NCI-H748 (cell line): ENCODE data around the gene OR2AT4.
"Not testable (repeated sequence)": the region's sequence is repeated elsewhere in the genome, so short reads cannot be mapped to it uniquely, and the experiment has no call there.

Experiments used
- DNase-seq: peaks from one replicate; lab custom pipeline; 2025; ENCODE audit not compliant: unreplicated experiment; lab: John Stamatoyannopoulos, UW

OR2AT4 gene

DNA sequence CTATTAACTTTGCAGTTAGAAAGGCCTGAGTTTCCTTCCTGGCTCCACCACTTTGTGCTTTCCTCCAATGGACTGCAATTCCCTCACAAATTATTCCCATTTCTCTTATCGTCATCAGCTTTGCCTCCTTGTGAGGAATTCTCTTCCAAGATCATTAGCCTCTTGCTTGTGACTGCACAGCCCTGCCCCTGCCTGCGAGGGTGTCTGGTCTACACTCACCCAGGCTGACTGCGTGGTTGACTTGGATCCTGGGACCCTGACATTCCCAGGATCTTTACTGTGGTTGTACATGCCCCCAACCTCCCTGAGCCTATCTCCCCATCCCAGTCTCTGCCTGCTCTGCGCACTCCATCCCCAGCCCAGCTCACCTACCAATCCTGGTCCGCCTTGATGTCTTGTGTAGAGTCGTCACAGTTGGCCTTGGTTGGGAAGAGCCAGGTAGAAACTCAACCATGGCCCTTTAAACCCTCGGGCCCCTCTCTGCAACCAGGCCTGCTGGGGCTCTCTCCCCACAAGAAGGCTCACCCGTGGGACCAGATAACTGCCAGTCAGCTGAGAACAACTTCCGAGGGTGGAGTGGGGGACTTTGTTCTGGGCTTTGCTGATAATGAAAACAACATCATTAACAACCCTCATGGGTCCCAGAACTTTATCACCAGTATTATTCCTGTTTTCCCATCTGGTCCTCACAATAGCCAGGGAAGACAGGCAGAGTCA, at the start of gene OR2AT4:
OR2AT4 (minus strand) TSS at position 421 of the 717 bp plus-strand sequence.
- DNase-seq: no peak

DNA sequence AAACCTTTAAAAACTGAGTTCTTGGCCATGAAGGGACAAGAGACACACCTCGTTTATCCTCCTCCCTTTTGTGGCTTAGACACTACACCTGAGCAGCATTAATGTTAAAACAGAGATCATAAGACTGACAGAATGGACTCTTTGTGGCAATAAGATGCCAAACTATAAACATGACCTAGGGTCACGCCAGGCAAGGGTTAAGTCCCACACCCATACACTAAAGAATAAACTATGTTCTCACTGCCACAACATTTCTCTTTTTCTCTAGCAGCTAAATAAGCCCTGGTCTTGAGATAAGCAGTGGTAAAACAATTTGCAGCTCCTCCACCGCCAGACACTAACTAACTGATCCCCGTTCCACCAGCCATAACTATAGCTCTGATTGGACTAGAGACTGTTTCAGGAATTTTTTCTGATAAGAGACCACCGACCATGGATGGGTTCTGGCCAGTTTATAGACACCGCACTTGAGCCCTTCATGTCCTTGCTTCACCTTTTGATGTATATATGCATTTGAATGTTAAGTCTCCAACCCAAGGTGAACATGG, 49.4 kb upstream of the OR2AT4 start:
- DNase-seq: no peak

DNA sequence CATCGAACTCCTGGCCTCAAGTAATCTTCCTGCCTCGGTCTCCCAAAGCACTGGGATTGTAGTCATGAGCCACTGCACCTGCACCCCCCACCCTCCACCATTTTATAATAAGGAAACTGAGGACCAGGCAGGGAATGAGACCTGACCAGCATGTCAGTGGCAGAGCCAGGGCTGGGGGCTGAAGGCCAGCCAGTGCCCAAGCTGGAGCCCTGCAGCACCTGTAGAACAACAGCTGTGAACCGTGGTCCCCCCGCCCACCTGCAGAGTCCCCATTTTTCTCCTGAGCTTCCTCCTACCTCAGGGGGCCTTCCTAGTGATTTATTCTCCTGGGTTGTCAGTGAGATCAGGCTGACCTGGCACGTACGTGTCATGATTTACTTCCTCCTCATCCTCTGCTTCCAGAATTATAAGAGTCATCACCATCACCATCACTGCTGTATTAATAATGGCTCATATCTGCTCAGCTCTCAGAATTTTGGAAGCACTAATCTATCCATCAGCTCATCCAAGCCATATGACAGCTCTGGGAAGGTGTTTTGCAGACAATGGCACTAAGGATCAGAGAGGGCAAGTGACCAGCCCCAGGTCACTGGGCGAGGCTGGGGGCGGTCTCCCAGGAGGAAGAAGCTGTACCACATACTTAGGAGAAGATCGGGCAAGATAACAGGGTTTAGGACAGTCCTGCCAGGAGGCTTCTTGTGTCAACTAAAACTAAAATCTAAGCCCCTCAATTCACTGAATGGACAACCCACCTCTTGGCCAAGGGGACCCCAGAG, 48.7 kb upstream of the OR2AT4 start:
- DNase-seq: no peak

DNA sequence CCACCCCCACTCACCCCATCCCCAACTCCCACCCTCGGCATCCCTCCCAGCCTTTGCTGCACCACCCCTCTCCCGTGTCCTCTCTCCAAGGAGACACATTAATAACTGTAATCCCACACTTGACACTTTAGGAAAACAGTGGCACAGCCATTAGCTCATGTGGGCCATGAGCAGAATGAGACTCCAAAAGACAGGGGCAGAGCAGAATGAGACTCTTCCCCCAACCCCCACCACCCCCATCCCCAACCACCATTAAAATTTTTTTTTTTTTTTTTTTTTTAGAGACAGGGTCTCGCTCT, 48.0 kb upstream of the OR2AT4 start:
- DNase-seq: no peak

DNA sequence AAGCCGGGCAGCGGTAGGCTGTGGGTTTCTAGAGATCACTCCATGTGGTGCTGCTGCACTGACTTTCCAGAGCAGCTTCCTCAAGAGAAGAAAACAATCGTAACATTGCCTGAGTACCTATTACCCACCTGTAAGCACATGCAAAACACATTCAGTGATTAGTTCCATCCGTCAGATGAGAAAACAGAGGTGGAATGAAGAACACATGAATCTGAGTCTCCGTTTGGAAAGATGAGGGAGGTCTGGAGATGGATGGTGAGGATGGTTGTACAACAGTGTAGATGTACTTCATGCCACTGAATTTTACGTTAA, 46.7 kb upstream of the OR2AT4 start:
- DNase-seq: no peak

DNA sequence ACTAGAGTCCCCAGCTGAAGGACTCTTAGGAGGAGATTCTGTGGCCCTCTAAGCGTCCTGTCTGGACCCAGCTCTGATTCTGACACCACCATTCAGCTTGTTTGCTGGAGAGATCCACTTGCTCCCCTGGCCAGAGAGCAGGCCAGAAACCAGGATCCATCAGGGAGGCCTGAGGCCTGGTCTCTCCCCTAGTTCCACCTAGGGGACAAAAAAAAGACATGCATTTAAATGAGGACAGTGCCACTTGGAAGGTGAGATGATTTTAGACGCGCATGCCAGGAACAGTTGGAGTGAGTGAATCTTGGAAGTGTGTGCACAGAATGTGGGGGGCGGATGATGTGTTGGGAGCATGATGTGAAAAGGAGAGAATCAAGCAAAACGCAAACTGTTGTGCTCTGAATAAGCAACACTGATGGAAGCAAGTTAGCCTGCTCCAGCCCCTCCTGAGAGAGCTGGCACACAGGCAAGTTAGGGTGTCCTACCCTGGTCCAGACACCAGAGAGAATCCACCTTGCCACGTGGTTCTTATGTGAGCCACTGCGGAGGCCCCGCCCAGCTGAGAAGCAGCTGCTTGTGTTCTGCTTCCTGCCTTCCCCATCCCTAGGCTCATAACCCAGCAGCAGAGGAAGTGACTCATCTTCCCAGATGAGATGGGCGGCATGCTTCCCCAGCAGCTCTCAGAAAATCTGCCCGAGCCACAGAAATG, 46.2 kb upstream of the OR2AT4 start:
- peak; percentile 39 for DNase-seq

DNA sequence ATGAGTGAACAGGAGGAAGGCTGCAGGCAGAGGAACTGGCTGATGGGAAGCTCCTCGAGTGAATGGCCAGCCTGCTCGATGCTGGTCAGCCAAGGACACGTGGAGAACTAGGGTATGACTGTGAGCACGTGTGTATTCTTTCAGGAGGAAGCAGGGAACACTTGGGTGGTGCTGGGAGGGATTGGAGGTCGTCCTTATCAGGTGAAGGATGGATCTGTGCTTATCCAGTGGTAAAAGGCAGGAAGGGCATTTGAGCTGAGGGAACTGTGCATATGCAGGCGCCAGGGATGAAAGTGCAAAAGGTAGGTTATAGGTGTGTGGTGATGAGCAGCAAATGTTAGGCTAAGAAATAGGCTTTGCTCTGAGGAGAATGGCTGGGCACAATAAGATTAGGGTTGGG, 44.5 kb upstream of the OR2AT4 start:
- DNase-seq: no peak

DNA sequence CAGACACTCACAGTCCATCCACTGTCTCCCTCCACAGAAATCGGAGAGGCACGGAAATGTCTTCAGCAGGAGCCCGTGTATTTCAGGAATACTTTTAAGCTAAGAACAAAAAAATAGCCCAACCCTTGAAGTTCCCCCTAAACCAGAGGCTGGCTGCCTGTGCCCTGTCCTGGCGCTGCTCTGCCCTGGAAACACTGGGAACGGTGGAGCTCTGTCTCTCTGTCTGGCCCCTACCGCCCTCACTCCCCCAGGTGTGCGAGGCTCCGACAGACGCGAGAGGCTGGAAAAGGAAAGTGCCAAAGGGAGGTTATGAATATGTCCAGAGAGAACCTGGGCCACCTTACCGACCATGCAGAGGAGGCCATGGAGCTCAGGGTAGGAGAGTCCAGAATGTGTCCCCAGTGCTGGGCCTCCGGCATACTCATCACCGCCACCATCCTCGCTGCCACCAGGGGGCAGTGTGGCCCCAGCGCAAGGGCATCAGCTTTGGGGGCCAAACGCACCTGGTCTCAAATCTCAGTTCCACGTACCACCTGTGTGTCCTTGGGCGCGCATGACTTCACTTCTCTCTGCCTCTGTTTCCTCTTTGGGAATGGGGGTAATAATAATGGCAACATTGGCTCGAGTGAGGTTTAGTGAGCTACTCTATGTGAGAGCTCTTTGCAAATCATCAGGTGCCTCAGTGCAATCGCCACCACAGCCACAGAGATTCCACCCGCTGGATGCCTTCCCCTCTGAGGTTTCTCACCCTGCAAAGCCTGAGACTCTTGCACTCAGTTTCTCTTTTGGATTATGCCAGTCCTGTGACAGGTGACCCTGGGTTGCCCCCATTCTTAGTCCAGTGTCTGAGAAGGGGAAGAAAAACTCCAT, 43.8 kb upstream of the OR2AT4 start:
- peak; percentile 49 for DNase-seq

DNA sequence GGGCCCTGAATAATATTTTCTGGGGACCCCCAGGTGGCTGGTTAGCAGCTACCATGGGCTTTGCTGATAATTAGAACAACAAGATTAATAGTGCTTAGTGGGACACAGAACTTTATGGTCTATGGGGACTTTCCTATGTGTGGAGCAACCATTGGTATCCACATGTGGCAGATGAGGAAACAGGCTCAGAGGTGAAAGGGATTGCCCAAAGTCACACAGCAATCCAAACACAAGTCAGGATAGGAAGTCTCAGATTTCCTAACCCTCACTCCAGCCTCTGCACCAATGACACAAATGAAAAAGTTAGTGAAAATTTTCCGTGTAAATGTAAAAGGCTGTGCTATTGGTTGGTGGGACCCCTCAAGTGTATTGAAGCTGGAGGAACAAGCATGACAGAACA, 39.0 kb upstream of the OR2AT4 start:
- no peak for DNase-seq

DNA sequence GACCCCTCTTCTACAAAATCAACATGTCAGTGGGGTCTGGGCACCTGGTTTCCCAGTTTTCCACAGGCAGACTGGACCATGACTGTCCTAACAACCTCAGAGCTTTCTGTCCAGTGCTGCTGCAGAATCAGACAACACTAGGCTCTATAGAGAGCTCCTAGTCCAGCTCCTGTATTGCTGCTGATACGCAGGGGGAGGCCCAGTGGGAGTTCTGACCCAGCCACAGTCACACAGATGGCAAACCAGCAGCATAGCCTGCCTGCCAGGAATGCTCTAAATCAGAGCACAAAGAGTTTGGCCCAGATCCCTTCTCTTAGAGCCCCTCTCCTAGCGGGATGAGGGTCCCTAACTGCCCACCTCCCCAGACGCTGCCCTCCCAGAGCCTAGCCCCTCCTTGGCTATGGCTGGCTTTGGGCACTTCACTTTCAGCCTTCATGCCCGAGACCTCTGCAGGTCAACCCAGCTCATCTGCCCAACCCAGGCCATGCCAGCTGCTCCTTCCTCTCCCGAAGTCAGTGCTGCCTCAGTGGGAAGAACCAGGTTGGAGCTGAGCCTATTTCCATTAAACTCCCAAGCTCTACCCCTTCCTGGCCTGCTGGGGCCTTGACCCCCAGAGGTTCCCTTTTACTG, 38.5 kb upstream of the OR2AT4 start:
- no peak for DNase-seq

DNA sequence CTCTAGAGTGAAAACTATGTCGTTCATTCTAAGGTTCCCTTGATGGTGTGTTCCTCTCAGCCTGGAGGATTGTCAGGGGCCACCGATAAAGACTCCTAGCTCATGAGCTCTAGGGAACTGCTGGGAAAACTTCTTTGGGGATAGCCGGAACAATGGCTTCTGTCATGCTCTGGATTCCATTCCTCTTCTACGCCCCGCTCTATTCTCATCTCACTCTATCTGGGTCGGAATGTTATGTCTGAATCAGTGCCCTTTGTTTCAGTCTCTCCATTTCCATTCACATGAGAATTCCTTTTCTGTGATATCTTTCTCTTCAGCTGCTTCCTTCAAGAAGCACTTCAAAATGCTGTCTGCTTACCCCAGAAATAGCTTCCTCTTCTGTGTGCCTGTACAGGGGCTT, 37.3 kb upstream of the OR2AT4 start:
- DNase-seq: no peak

DNA sequence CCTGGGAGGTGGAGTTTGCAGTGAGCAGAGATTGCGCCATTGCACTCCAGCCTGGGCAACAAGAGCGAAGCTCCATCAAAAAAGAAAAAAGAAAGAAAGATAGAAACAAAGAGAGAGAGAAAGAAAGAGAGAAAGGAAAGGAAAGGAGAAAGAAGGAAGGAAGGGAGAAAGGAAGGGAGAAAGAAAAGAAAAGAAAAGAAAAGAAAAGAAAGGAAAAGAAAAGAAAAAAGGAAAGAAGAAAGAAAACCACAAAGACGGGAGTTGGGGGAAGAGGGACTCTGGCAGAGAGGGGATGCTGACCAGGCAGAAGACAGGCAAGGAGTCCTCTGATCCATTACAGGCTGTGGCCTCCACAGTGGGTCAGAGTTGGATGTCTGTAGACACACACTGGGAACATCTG, 35.4 kb upstream of the OR2AT4 start:
- DNase-seq: no peak

DNA sequence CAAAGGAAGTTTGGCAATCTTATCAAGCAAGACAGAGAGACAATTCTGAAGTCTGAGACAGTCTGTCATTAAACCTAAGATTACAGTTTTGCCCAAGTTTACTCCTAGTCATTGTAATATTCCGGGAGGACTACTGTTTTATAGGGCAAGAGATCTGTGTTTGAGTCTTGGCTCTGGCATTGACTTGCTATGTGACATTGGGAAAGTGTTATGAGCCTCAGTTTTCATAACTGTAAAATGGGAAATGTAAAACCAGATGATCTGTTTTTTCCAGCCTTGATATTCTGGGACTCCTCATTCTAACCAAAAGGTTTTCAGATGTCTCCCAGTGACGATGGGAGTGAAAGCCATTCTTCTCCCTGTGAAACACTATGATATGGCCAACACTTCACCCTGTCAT, 29.9 kb upstream of the OR2AT4 start:
- DNase-seq: no peak

DNA sequence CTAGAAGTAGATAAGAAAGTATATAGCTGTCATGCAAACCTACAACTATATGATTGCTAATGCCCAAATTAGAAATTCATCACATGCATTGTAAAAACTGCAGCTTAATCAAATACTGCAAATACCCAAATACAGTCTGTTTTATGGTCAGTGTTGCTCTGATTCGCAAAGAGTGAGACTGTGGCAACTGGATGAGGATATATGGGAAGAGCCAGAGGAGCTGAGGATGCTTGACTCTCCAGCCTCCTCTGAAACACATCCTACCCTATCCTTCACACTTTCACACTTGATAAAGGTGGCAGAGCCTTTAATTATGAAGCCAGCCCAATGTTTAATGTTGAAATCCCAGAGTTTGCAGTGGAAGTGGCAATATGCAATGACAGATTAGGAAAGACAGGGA, 21.9 kb upstream of the OR2AT4 start:
- no peak for DNase-seq

DNA sequence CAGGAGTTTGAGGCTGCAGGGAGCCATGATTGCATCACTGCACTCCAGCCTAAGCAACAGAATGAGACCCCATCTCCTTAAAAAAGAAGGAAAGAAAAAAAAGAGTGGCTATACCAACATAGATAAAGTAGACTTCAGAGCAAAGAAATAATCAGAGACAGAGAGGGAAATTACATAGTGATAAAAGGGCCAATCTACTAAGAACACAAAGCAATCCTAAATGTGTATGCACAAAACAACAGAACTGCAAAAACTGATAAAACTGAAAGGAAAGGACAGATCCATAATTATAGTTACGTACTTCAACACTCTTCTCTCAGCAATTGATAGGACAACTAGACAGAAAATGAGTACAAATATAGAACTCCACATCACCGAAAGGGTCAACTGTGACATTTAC, 17.8 kb upstream of the OR2AT4 start:
- DNase-seq: no peak

DNA sequence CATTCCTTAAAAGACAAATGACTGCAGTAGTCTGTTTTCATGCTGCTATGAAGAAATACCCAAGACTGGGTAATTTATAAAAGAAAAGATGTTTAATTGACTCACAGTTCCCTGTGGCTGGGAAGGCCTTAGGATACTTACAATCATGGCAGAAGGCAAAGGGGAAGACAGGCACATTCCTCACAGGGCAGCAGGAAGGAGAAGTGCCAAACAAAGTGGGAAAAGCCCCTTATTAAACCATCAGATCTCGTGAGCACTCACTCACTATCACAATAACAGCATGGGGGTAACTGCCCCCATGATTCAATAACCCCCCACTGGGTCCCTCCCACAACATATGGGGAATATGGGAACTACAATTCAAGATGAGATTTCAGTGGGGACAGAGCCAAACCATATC, 16.4 kb upstream of the OR2AT4 start:
- DNase-seq: no peak

DNA sequence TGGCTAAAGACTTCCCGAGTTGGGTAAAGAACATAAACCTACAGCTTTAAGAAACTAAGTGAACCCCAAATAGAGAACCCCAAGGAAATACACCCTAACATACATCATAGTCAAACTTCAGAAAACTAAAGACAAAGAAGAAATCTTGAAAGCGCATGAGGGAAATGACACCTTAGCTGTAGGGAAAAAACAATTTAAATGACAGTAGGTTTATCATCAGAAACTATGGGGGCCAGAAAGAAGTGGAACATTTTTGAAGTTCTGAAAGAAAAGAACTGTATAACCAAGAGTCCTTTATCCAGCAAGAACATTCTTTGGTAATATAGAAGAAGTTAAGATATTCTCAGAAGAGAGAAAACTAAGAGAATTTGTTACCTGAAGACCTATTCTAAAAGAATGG, 15.5 kb upstream of the OR2AT4 start:
- no peak for DNase-seq

DNA sequence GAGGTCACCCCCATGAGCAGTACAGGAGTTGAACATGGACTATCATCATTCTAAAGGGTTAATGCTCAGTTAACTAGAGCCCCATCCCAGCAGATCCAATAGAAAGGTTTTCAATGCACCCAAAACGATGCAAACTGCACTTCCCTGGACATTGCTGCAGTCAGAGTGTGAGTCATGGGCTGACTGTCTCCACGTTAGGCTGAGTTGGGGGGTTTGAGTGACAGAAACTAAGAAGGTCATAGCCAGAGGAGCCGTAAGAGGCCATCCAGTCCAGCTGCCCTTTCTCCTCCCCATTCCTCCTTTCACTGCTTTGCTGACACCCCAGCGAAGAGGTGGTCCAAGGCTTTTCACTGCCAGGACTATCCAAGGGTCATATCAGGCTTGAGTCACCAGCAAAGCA, 10.5 kb upstream of the OR2AT4 start:
- DNase-seq: no peak

DNA sequence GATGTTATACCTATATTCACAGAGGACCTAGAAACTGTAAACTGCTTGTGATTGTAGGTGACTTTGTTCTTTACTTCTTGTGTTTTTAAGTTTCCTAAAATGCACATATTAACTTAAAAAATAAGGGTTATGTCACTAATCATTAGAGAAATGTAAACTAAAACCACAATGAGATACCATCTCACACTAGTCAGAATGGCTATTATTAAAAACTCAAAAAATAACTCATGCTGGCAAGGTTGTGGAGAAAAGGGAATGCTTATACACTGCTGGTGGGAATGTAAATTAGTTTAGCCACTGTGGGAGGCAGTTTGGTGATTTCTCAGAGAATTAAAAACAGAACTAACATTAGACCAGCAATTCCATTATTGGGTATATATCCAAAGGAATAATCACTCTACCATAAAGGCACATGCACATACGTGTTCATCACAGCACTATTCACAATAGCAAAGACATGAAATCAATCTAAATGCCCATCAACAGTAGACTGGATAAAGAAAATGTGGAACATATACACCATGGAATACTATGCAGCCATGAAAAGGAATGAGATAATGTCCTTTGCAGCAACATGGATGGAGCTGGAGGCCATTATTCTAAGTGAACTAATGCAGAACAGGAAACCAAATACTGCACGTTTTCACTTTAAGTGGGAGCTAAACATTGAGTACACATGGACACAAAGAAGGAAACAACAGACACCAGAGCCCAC, 9.4 kb upstream of the OR2AT4 start:
- DNase-seq: not testable (repeated sequence)

DNA sequence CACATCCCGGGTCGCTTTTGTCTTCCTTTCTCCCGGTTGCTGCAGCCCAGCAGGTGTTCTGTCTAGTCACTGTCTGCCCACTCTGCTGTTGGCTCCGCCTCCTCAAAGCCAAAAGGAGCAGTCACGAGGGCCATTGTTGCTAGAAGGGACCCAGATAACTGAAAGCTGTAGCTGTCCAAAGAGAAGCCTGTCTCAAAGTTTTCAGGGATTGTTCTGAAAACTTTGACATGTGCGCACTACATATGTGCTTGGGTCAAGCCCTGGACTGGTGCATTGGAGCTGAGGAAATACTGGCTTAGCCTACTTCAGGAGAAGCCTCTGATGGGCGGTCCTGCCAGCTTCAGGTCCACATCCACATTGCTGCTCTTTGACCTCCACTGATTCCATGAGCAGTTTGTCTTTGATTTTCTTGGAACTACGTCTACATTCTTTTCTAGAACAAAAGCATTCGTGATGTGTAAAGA, 8.8 kb upstream of the OR2AT4 start:
- DNase-seq: peak; percentile 47
